Ovary (tissue), 9 donors: Measurements from ENCODE around the gene ILDR2. TPM values are rescaled to one million over a fixed set of nuclear protein-coding genes. Genes with fewer than 3 reads are reported as not detected.

ENCODE experiments used
- DNase-seq, 5 donors: peaks; one replicate each; pipeline ENCODE4 v3.0.0-alpha.2; 2019 to 2020
- H3K27ac ChIP-seq, 2 donors: fragments of 200-600 bp; one replicate each; pipeline versions ENCODE4 v1.5.1 to v1.8.0; 2019 to 2022
- H3K27me3 ChIP-seq: fragments of 200-600 bp; one replicate; pipeline ENCODE4 v1.8.0; 2022
- H3K36me3 ChIP-seq: fragments of 200-600 bp; sonication (generic); one replicate; pipeline ENCODE4 v1.5.1; 2019
- H3K4me1 ChIP-seq: one replicate; pipeline ENCODE4 v1.8.1; 2013; ENCODE audit warnings: mild to moderate bottlenecking, moderate library complexity; ENCODE audit not compliant: insufficient read depth
- H3K4me3 ChIP-seq: fragments of 200-600 bp; sonication (generic); one replicate; pipeline ENCODE4 v1.5.1; 2017
- H3K9me3 ChIP-seq, 2 donors: fragments of 200-600 bp in 1 of 2; sonication (generic) in 1 of 2; one replicate each; pipeline versions ENCODE4 v1.5.1 to v1.8.1; 2013 to 2019; ENCODE audit warnings: mild to moderate bottlenecking in 1 of 2, moderate library complexity in 1 of 2
- EP300 ChIP-seq: sonication (generic); formaldehyde crosslinking; IDR thresholded peaks from one replicate; pipeline ENCODE4 v1.6.1; 2017; ENCODE audit warnings: antibody characterized with exemption
- POLR2A ChIP-seq: fragments of 450-650 bp; IDR thresholded peaks from one replicate; pipeline ENCODE4 v1.6.1; 2017; ENCODE audit warnings: antibody characterized with exemption, mild to moderate bottlenecking, moderate library complexity
- WGBS, 3 donors: extraction: QIAGEN DNeasy Blood & Tissue Kit in 1 of 3; methylation state at CpG; one replicate each; pipeline versions ENCODE4 v1.1.5 to v1.1.7; 2013 to 2017; 5-methylcytosine and 5-hydroxymethylcytosine counted together
- intact Hi-C, 4 donors: fragments of 100-400 bp; cut with DNase I; formaldehyde crosslinking; loops; one replicate each; pipeline versions ENCODE4 v1.11.0 to v1.15.1; 2022 to 2023
- polyA plus RNA-seq, 2 donors: library from polyadenylated mRNA; stranded (reverse); fragments of 200-250 nt in 1 of 2; fragments of 350-450 nt in 1 of 2; fragmentation: Illumina TruSeq in 1 of 2; extraction: RNeasy Lipid Tissue Mini Kit (QIAGEN cat#74804) in 1 of 2; gene quantifications; one replicate each; pipeline ENCODE4 v1.2.3, GENCODE V29; 2013 to 2014
- total RNA-seq, 7 donors: library from RNA; depleted of rRNA in 2 of 7; stranded (reverse); fragments of >200 nt in 2 of 7; fragmentation: NEBNext Ultra II Directional in 3 of 7; extraction: Animal tissue kit (Norgen Biotek cat#: 25700) in 3 of 7; gene quantifications; one replicate each; pipeline versions ENCODE4 v1.1.0 to v1.2.4, GENCODE V29; 2016 to 2023
- TF ChIP-seq, protein P1 (sequence below), 3 donors: fragments of 450-650 bp in 2 of 3; fragments of 200-600 bp in 1 of 3; IDR thresholded peaks; one replicate each; pipeline versions ENCODE4 v1.5.1 to v1.8.0; 2016 to 2022; ENCODE audit warnings: antibody characterized with exemption in 3 of 3, mild to moderate bottlenecking in 1 of 3
- donor health status: DM: no; HTN: no; CAD: no; lungs with moderate emphysema.
- donor health status: DM: no; HTN: no; CAD: no.
- donor health status: Bipolar disorder and iron deficiency.
- donor health status: DM: yes; HTN: yes; CAD: no.
- donor health status: DM: no; HTN: no; CAD: no.
- donor health status: DM: yes; HTN: yes; CAD: no.

The ILDR2 gene
- total and polyA plus RNA-seq, 9 donors: 0.15 to 13.0 (median 0.45) TPM

GRCh38 chr1:167002354-167002753 is 27.0 kb upstream of the ILDR2 start:
- WGBS, 3 donors: 73 to 86% (median 79%) methylated on average over 2 of the region's 2 CpGs
- no peak for TF ChIP-seq POLR2A
- TF ChIP-seq EP300: no peak
- TF ChIP-seq, protein P1, sequence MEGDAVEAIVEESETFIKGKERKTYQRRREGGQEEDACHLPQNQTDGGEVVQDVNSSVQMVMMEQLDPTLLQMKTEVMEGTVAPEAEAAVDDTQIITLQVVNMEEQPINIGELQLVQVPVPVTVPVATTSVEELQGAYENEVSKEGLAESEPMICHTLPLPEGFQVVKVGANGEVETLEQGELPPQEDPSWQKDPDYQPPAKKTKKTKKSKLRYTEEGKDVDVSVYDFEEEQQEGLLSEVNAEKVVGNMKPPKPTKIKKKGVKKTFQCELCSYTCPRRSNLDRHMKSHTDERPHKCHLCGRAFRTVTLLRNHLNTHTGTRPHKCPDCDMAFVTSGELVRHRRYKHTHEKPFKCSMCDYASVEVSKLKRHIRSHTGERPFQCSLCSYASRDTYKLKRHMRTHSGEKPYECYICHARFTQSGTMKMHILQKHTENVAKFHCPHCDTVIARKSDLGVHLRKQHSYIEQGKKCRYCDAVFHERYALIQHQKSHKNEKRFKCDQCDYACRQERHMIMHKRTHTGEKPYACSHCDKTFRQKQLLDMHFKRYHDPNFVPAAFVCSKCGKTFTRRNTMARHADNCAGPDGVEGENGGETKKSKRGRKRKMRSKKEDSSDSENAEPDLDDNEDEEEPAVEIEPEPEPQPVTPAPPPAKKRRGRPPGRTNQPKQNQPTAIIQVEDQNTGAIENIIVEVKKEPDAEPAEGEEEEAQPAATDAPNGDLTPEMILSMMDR (IDR thresholded peaks at IDR 0.05): no peak
- Histone ChIP-seq H3K27ac (no peak overlapping the region), H3K9me3 (no peaks in the 10 kb centered on the region), H3K4me1 (no peaks in the 10 kb centered on the region), H3K4me3 (no peak overlapping the region), H3K36me3 (no peaks in the 10 kb centered on the region), H3K27me3 (no peaks in the 10 kb centered on the region)
- intact Hi-C loops: no loop called here
- DNase-seq: no peak

- intact Hi-C loops: no loop called here
- Histone ChIP-seq H3K4me3 (no peak overlapping the region), H3K36me3 (no peaks in the 10 kb centered on the region), H3K9me3 (no peaks in the 10 kb centered on the region), H3K27ac (no peak overlapping the region), H3K27me3 (no peaks in the 10 kb centered on the region), H3K4me1 (no peaks in the 10 kb centered on the region)
- WGBS, 3 donors: 92 to 97% (median 92%) methylated on average over 1 of the region's 1 CpG
- TF ChIP-seq, protein P1 (IDR thresholded peaks at IDR 0.05): no peak
- TF ChIP-seq POLR2A (no peak), EP300 (no peak)
- no peak for DNase-seq
Measured at GRCh38 chr1:167000546-167000945, 25.2 kb upstream of the ILDR2 start.

- intact Hi-C loops: no loop called here
- TF ChIP-seq POLR2A (no peak), EP300 (no peak)
- TF ChIP-seq, protein P1 (IDR thresholded peaks at IDR 0.05): no peak
Measured at GRCh38 chr1:166999500-167000055, 24.2 kb upstream of the ILDR2 start.

DNA sequence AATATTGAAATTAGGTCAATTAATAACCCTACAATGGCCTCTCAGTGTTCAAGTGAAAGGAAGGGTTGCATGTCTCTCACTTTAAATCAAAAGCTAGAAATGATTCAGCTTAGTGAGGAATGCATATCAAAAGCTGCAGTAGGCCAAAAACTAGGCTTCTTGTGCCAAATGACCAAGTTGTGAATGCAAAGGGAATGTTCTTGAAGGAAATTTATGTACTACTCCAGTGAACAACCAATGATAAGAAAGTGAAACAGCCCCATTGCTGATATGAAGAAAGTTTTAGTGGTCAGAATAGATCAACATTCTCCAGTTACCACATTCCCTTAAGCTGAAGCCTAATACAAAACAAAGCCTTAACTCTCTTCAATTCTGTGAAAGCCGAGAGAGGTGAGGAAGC is 23.7 kb upstream of the ILDR2 start:
- 5 to 54% (median 9%) methylated on average over 1 of the region's 1 CpG for WGBS, 3 donors
- TF ChIP-seq EP300: no peak
- TF ChIP-seq, protein P1 (IDR thresholded peaks at IDR 0.05): no peak
- TF ChIP-seq POLR2A: no peak

More at GRCh38 chr1:166999500-167000055, 24.2 kb upstream of the ILDR2 start:
- Histone ChIP-seq H3K27ac (no peak overlapping the region), H3K36me3 (no peaks in the 10 kb centered on the region), H3K4me1 (no peaks in the 10 kb centered on the region), H3K27me3 (no peaks in the 10 kb centered on the region), H3K9me3 (no peaks in the 10 kb centered on the region), H3K4me3 (no peak overlapping the region)
- no peak for DNase-seq
- WGBS, 3 donors: 49 to 73% (median 60%) methylated on average over 3 of the region's 3 CpGs

More for the DNA sequence above, 23.7 kb upstream of the ILDR2 start:
- H3K4me3 ChIP-seq: no peak overlapping the region
- no peaks in the 10 kb centered on the region for H3K27me3 ChIP-seq
- no peak overlapping the region for H3K27ac ChIP-seq
- intact Hi-C loops: no loop called here
- no peak for DNase-seq
- no peaks in the 10 kb centered on the region for H3K4me1 ChIP-seq
- H3K36me3 ChIP-seq: no peaks in the 10 kb centered on the region
- no peaks in the 10 kb centered on the region for H3K9me3 ChIP-seq
